Trophoblast cell (in vitro differentiated cells and primary cell): ENCODE results near the gene SH2D4B.
A peak's percentile ranks its signal among the peaks of the same experiment; 100 is the strongest.

ENCODE experiments used
- DNase-seq, 2 donors: peaks; one replicate each; pipeline ENCODE4 v3.0.0-alpha.2; 2016
- H2AFZ ChIP-seq: 2 replicates; pipeline ENCODE4 v1.6.1; 2013; ENCODE audit warnings: low read length, moderate library complexity, mild to moderate bottlenecking; ENCODE audit not compliant: insufficient read depth, poor library complexity
- H2AK5ac ChIP-seq: 2 replicates; pipeline ENCODE4 v1.6.1; 2013; ENCODE audit warnings: mild to moderate bottlenecking, low read length
- H2BK120ac ChIP-seq: 2 replicates; pipeline ENCODE4 v1.6.1; 2013; ENCODE audit warnings: low read length, mild to moderate bottlenecking, moderate library complexity; ENCODE audit not compliant: insufficient read depth, poor library complexity
- H2BK12ac ChIP-seq: 2 replicates; pipeline ENCODE4 v1.6.1; 2013; ENCODE audit warnings: mild to moderate bottlenecking, low read length, moderate library complexity
- H2BK5ac ChIP-seq: 2 replicates; pipeline ENCODE4 v1.6.1; 2013; ENCODE audit warnings: low read length, low read depth, moderate library complexity, mild to moderate bottlenecking; ENCODE audit not compliant: poor library complexity
- H3K14ac ChIP-seq: 2 replicates; pipeline ENCODE4 v1.6.1; 2013; ENCODE audit warnings: mild to moderate bottlenecking, low read length
- H3K18ac ChIP-seq: 2 replicates; pipeline ENCODE4 v1.6.1; 2013; ENCODE audit warnings: mild to moderate bottlenecking, low read length
- H3K23ac ChIP-seq: 2 replicates; pipeline ENCODE4 v1.6.1; 2013; ENCODE audit warnings: low read length
- H3K27ac ChIP-seq: 2 replicates; pipeline ENCODE4 v1.5.1; 2013; ENCODE audit warnings: low read depth, mild to moderate bottlenecking, inconsistent platforms, low read length, moderate library complexity
- H3K27me3 ChIP-seq: 2 replicates; pipeline ENCODE4 v1.6.1; 2013; ENCODE audit warnings: inconsistent platforms, mild to moderate bottlenecking, low read length, moderate library complexity; ENCODE audit not compliant: insufficient read depth
- H3K36me3 ChIP-seq, 2 experiments: 1 replicate in 1 of 2; 2 replicates in 1 of 2; pipeline ENCODE4 v1.6.1; 2013; ENCODE audit warnings: low read length in 2 of 2, mild to moderate bottlenecking in 2 of 2, moderate library complexity in 1 of 2; ENCODE audit not compliant: insufficient read depth in 2 of 2, control insufficient read depth in 1 of 2
- H3K4ac ChIP-seq: 2 replicates; pipeline ENCODE4 v1.6.1; 2013; ENCODE audit warnings: low read depth, mild to moderate bottlenecking, low read length, moderate library complexity
- H3K4me1 ChIP-seq, 2 experiments: 1 replicate in 1 of 2; 2 replicates in 1 of 2; pipeline ENCODE4 v1.6.1; 2013; ENCODE audit warnings: low read length in 2 of 2, mild to moderate bottlenecking in 2 of 2, moderate library complexity in 1 of 2; ENCODE audit not compliant: insufficient read depth in 2 of 2, control insufficient read depth in 1 of 2
- H3K4me2 ChIP-seq: 2 replicates; pipeline ENCODE4 v1.6.1; 2013; ENCODE audit warnings: inconsistent platforms, mild to moderate bottlenecking, low read length, moderate library complexity
- H3K4me3 ChIP-seq: 2 replicates; pipeline ENCODE4 v1.5.1; 2013; ENCODE audit warnings: mild to moderate bottlenecking, low read depth, low read length, inconsistent platforms
- H3K79me1 ChIP-seq: one replicate; pipeline ENCODE4 v1.6.1; 2013; ENCODE audit warnings: low read length
- H3K79me2 ChIP-seq: 2 replicates; pipeline ENCODE4 v1.6.1; 2013; ENCODE audit warnings: low read length, mild to moderate bottlenecking; ENCODE audit not compliant: control insufficient read depth, insufficient read depth, poor library complexity
- H3K9ac ChIP-seq: 2 replicates; pipeline ENCODE4 v1.6.1; 2013; ENCODE audit warnings: mild to moderate bottlenecking, low read length
- H3K9me3 ChIP-seq: 2 replicates; pipeline ENCODE4 v1.6.1; 2013; ENCODE audit warnings: low read depth, mild to moderate bottlenecking, control low read depth, inconsistent platforms, low read length; ENCODE audit not compliant: insufficient read depth
- H4K12ac ChIP-seq: 2 replicates; pipeline ENCODE4 v1.6.1; 2013; ENCODE audit warnings: low read depth, mild to moderate bottlenecking, low read length, moderate library complexity
- H4K8ac ChIP-seq: 2 replicates; pipeline ENCODE4 v1.6.1; 2013; ENCODE audit warnings: low read depth, mild to moderate bottlenecking, low read length, moderate library complexity
- H4K91ac ChIP-seq: one replicate; pipeline ENCODE4 v1.6.1; 2013; ENCODE audit warnings: low read depth, mild to moderate bottlenecking, low read length, moderate library complexity
- WGBS: extraction: QIAGEN DNeasy Blood & Tissue Kit; methylation state at CpG from one replicate; pipeline ENCODE4 v1.1.7; 2013; ENCODE audit warnings: missing lambda C conversion rate; ENCODE audit not compliant: insufficient read length, insufficient coverage; ENCODE audit errors: extremely low coverage; 5-methylcytosine and 5-hydroxymethylcytosine counted together

Gene SH2D4B

DNA sequence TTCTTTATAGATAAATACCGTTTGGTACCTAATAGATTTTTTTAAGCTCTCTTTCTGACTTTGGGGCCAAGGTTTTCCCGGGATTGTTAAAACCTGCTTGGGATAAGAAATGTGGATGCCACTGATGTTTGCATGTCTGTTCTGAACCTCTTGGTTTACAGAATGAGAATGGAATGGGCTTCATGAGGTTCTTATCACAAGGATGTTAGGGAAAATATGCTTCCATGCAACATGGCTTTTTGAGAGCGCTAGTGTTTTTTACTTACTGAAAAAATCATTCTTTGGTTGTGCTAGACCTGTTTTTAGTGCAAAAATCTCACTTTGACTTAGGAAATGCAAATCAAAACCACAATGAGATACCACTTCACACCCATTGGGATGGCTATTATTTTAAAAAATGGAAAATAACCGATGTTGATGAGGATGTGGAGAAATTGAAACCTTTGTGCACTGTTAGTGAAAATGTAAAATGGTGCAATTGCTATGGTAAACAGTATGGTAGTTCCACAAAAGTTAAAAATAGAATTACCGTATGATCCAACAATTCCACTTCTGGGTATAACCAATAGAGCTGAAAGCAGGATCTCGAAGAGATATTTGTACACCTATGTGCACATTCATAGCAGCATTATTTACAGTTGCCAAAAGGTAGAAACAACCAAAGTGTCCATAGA is 44.7 kb upstream of the SH2D4B start:
- no CpG with 5 or more reads among the region's 6 CpGs for WGBS
- Histone ChIP-seq H2BK5ac (no peak overlapping the region), H4K8ac (no peak overlapping the region), H3K27me3 (no peaks in the 10 kb centered on the region), H3K4me1 (peaks cover 17 to 20% of the 10 kb centered on the region in 2 experiments), H3K79me1 (peaks cover 3% of the 10 kb centered on the region), H3K9ac (no peak overlapping the region), H3K23ac (no peak overlapping the region), H2AK5ac (no peak overlapping the region), H4K12ac (no peak overlapping the region), H3K9me3 (no peaks in the 10 kb centered on the region), H2BK120ac (no peak overlapping the region), H3K4me3 (no peak overlapping the region), H4K91ac (no peak overlapping the region), H3K4ac (no peak overlapping the region), H3K4me2 (no peak overlapping the region), H3K79me2 (peaks cover 9% of the 10 kb centered on the region), H3K27ac (no peak overlapping the region), H3K36me3 (peaks cover 34 to 36% of the 10 kb centered on the region in 2 experiments), H3K18ac (no peak overlapping the region), H2BK12ac (no peak overlapping the region), H2AFZ (no peak overlapping the region), H3K14ac (no peak overlapping the region)
- DNase-seq = no peak

DNA sequence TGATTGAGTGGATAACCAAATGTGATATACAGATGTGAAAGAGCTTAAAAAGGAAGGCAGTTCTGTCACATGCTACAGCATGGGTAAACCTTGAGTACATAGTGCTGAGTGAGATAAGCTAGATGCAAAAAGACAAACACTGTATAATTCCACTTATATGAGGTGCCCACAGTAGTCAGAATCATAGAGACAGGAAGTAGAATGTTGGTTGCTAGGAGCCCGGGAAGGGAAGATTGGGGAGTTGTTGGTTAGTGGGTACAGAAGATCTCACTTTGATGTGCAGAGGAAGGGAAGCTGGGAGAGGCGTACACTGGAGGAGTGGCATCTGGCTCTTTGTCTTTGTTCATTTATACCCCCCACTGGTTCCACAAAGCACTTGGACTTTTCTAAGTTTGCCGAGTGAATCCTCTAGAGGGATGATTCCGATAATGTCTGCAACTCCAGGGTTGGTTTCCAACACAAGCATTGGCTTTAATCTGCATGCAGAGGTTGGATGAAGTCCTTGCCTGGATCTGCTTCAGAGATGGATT is 44.1 kb upstream of the SH2D4B start:
- H3K79me1 ChIP-seq = peaks cover 6% of the 10 kb centered on the region
- no peak overlapping the region for H4K12ac ChIP-seq
- no peak overlapping the region for H3K23ac ChIP-seq
- H3K4ac ChIP-seq = no peak overlapping the region
- peaks cover 19 to 20% of the 10 kb centered on the region in 2 experiments for H3K4me1 ChIP-seq
- no peak overlapping the region for H3K18ac ChIP-seq
- no peak overlapping the region for H2AK5ac ChIP-seq
- H3K9me3 ChIP-seq = no peaks in the 10 kb centered on the region
- DNase-seq = no peak
- H3K9ac ChIP-seq = no peak overlapping the region
- no peak overlapping the region for H2AFZ ChIP-seq
- H3K27me3 ChIP-seq = no peaks in the 10 kb centered on the region
- H3K27ac ChIP-seq = no peak overlapping the region
- no peak overlapping the region for H3K14ac ChIP-seq
- H2BK120ac ChIP-seq = no peak overlapping the region
- H2BK12ac ChIP-seq = no peak overlapping the region
- H3K4me3 ChIP-seq = no peak overlapping the region
- no CpG with 5 or more reads among the region's 4 CpGs for WGBS
- H3K79me2 ChIP-seq = peaks cover 8% of the 10 kb centered on the region
- H3K4me2 ChIP-seq = no peak overlapping the region
- H2BK5ac ChIP-seq = no peak overlapping the region
- H4K91ac ChIP-seq = no peak overlapping the region
- H4K8ac ChIP-seq = no peak overlapping the region
- H3K36me3 ChIP-seq = peaks cover 31 to 36% of the 10 kb centered on the region in 2 experiments

DNA sequence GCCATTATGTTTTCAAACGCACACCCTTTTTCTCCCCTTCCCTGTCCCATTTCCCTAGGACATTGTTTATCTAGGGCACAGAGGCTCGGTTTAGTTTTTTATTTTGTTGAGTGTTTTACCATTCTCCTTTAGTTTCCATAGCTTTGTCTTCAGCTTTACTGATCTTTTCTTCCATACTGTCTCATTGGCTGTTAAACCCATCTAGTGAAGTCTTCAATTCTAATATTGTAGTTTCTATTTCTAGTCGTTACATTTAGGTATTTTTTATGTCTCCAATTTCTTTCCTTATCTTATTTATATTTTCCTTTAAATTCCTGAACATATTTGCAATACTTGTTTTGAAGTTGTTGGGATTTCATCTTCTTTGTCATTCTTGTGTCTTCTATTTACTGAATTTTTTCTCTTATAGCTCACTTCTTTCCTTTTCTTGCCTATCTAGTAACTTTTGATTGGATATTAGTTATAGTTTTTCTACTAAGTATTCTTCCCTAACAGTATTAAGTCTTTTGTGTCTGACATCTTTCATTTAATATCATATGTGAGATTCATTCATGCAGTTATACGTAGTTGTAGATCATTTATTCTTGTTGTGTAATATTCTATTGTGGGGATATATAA is 41.0 kb upstream of the SH2D4B start:
- Histone ChIP-seq H3K4me3 (no peak overlapping the region), H4K12ac (no peak overlapping the region), H2BK120ac (no peak overlapping the region), H3K4me1 (peaks cover 34 to 36% of the 10 kb centered on the region in 2 experiments), H3K36me3 (peaks cover 12% of the 10 kb centered on the region in 2 experiments), H3K23ac (no peak overlapping the region), H3K14ac (no peak overlapping the region), H2BK12ac (no peak overlapping the region), H3K27me3 (no peaks in the 10 kb centered on the region), H3K27ac (no peak overlapping the region), H3K4ac (no peak overlapping the region), H4K8ac (no peak overlapping the region), H4K91ac (no peak overlapping the region), H3K79me2 (peaks cover 14% of the 10 kb centered on the region), H2AK5ac (no peak overlapping the region), H2AFZ (no peak overlapping the region), H3K9ac (no peak overlapping the region), H3K79me1 (peaks cover 18% of the 10 kb centered on the region), H3K4me2 (no peak overlapping the region), H3K9me3 (no peaks in the 10 kb centered on the region), H3K18ac (no peak overlapping the region), H2BK5ac (no peak overlapping the region)
- DNase-seq = no peak
- no CpG with 5 or more reads among the region's 4 CpGs for WGBS

DNA sequence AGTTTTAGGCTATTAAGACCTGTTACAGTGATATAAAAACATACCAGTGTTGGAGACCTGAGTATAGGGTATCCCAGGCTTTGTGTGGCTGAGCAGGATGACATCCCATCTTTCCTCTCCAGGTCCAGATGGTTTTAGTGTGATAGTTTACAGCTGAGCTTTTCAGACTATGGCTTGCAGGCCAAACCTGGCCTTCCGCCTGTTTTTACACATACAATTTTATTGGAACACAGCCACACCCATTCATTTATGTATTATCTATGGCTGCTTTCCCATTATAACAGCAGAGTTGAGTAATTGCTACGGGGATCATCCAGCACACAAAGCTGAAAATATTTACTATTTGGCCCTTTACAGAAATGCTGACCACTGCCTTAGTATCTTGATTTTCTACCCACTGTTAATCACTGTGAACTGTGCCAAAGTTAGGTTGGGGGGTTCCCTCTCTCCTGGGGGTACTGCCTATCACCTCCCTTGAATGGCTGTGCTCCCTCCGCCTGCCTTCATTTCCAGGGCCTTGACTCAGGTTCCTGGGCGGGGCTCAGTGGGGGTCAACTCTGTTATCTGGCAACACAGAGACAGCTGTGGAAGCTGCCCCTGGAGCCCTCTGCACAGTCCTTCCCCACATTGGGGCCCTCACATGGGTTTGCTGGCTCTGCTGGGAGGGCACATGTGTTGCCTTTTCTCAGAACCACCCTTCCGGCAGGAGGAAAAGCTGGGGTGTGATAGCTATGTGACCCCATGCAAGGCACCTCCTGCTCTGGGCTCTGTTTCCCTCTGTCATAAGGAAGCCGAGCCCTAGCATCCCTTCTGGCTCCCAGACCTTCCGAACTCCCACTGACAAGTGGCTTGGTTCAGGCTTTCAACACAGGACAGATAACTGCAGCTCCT is 40.3 kb upstream of the SH2D4B start:
- Histone ChIP-seq H3K27ac (peak overlapping the region; percentile 81), H3K4me1 (peaks cover 41 to 43% of the 10 kb centered on the region in 2 experiments), H3K79me2 (peaks cover 17% of the 10 kb centered on the region), H4K8ac (no peak overlapping the region), H3K23ac (no peak overlapping the region), H3K9ac (no peak overlapping the region), H2AFZ (peak overlapping the region; percentile 37), H3K79me1 (peaks cover 24% of the 10 kb centered on the region), H3K9me3 (no peaks in the 10 kb centered on the region), H3K4me3 (no peak overlapping the region), H4K12ac (no peak overlapping the region), H3K18ac (peak overlapping the region; percentile 35), H3K14ac (peak overlapping the region; percentile 40), H3K27me3 (no peaks in the 10 kb centered on the region), H3K4me2 (no peak overlapping the region), H3K4ac (peak overlapping the region; percentile 29), H2BK12ac (no peak overlapping the region), H2BK120ac (no peak overlapping the region), H2AK5ac (no peak overlapping the region), H2BK5ac (no peak overlapping the region), H4K91ac (no peak overlapping the region), H3K36me3 (peaks cover 7 to 9% of the 10 kb centered on the region in 2 experiments)
- WGBS = no CpG with 5 or more reads among the region's 7 CpGs
- no peak for DNase-seq
